NCI-H748 (cell line): ENCODE results near the gene WASHC2A.
A peak's percentile ranks its signal among the peaks of the same experiment; 100 is the strongest.
"Not testable (repeated sequence)": the region's sequence is repeated elsewhere in the genome, so short reads cannot be mapped to it uniquely, and the experiment has no call there.

Experiments
- DNase-seq: peaks from one replicate; lab custom pipeline; 2025; ENCODE audit not compliant: unreplicated experiment; lab: John Stamatoyannopoulos, UW

Gene WASHC2A

DNA sequence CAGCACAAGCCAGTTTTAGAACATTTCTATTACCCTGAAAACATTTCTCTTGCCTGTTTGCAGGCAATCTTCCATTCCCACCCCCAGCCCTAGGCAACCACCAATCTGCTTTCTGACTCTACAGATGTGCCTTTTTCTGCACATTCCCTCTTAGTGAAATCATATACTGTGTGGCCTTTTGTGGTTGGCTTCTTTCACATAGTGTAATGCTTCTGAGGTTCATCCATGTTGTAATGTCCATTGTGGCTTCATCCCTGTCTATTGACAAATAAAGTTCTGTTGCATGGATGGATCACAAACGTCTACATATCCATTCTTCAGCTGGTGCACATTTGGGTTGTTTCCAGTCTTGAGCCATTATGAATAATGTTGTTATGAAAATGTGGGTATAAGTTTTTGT, 77.8 kb downstream of the WASHC2A start:
- DNase-seq, result not testable (repeated sequence)

DNA sequence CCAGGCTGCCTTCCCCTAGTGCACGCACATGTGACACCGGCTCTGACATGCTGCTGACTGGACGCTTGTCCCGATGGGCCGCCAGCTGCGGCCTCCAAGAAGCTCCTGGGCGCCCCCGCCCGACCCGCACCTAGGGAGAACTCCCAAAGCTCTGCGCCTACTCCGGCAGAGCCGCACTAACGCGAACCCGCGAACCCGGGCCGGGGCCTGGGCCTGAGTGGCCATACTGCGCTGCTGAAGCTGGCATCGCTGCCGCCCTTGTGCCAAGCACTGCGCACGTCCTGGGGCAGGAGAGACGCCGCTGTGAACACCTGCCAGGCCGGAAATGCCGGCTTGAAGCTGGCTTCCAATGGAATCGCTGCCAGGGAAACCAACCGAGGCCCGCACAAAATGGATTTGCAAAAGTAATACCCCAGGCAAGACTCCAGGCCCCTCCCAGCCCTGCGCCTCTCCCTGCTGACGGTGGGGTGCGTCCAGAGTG, 85.1 kb downstream of the WASHC2A start:
- peak; percentile 22 for DNase-seq

DNA sequence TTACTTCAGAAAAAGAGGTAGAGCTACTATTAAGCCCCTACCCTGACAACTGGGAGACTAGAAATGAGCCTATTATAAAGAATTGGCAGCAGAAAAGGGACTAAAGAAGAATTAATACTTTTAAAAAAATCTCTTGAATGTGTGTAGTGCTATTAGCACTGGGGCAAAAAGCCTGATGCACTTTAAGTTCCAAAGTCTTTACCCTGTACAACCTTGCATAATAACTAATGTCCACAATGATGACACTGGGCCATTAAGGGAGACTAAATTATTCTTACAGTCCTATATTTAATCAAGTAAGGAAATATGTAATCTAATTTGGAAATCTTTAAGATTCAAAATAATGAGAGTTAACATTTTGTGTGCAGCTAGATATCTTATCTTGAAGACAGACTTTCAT, 90.1 kb downstream of the WASHC2A start:
- DNase-seq, result not testable (repeated sequence)

GRCh38 chr10:50159856-50160255, 92.1 kb downstream of the WASHC2A start:
- DNase-seq, result not testable (repeated sequence)

DNA sequence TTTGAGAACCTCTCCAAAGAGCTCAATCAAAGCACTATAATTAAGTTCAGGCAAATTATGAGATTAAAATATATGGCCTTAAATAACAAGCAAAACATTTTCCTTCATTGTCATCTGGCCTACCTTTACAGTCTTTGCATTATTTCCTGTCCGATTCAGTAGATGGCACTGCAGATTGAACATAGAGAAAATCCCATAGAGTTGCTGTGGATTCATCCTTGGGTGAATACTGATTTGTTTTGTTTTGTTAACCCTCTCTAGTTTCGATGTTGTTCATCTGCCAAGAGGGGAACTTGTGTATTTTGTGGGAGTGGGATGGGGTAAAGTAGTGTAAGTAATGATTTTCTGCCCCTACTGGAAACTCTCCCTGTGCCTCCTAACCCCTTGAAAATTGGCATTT, 97.3 kb downstream of the WASHC2A start:
- not testable (repeated sequence) for DNase-seq

GRCh38 chr10:50167833-50168232, 100.1 kb downstream of the WASHC2A start:
- DNase-seq, result not testable (repeated sequence)

DNA sequence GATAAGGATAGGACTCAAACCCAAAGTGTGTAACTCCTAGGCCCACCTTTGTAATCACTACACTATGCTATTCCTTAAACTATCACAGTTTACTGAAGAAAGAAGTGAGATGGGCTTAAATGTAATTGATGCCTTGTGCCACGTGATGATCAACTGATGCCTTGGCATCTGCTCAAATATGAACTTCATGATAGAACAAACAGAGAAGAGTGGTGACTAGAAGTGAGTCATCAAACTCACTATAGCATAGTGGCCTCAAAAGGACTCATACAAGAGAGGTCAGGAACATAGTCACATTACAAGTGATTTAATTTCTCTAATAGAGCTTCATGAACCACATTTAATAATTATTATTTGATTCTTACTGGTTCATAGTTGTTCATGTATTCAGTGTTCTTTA, 101.8 kb downstream of the WASHC2A start:
- not testable (repeated sequence) for DNase-seq

DNA sequence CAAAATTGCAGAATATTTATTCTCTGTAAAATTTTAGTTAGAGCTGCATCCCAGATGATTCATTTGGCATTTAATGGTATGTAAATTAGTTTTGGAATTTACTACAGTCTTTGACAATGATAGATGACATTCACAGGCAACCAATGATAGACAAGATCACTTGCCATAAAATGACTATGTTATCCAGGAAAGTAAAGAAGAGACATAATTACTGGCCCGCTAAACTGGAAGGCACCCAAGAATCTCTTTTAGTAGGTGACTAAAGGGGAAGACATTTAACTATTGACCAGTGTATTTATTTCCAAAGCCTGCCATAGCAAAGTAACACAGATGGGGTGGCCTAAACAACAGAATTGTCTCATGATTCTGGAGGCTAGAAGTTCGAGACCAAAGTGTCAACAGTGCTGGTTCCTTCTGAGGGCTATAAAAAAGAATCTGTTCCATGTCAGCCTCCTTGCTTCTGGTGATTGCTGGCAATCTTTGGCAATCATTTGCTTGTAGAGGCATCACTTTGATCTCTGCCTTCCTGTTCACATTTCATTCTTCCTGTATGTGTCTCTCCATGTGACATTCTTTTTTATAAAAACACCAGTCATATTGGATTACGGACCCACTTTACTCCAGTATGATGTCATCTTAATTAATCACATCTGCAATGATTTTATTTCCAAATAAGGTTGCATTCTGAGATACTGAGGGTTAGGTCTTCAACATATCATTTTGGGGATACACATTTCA, 107.2 kb downstream of the WASHC2A start:
- DNase-seq, result not testable (repeated sequence)
